Measurements from ENCODE around the gene C18orf54. TPM values are rescaled to one million over a fixed set of nuclear protein-coding genes. Genes with fewer than 3 reads are reported as not detected.

Gene C18orf54
- total RNA-seq, 4 donors from 2014 or later, result 0.29 to 3.3 (median 0.88) TPM

DNA sequence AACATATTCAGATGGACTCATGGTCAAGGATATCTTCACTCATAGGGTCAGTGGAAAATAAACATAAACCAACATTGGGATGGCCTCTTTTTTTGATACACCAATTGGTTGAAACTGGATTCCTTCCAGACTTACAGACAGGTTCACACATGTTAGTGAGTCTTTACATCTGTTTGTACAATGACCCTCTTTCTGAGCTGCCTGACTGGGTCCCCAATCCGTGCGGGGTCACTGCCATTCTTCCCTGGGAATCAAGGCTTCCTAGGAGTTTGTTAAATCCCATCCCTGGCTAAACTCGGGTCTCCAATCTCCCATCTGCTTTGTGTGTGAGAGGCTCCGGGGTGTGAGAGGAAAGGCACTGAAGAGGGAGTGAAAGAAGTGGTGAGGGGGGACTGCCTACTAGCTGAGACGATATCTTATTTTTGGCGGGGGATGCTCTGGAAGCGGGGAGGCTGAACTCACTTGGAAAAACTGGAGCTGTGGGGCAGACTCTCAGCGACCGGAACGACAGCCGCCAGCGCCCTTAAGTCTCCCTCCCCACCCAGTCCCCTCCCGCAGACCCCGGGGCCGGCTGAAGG, 535 bp upstream of the C18orf54 start:
- H3K4me3 ChIP-seq (ENCODE audit: low read depth, poor library complexity, severe bottlenecking), result peak overlapping the region; percentile 75
- no peak for DNase-seq (ENCODE audit: low spot score in 2 of 2)
- WGBS, 2 donors, result 2 to 5% methylated on average over 15 of the region's 15 CpGs
- intact Hi-C loops (cut with DNase I; ENCODE audit: low total_unique reads), result no loop called here
- no peak for TF ChIP-seq POLR2A (IDR thresholded peaks at IDR 0.05)
- TF ChIP-seq, protein P1, sequence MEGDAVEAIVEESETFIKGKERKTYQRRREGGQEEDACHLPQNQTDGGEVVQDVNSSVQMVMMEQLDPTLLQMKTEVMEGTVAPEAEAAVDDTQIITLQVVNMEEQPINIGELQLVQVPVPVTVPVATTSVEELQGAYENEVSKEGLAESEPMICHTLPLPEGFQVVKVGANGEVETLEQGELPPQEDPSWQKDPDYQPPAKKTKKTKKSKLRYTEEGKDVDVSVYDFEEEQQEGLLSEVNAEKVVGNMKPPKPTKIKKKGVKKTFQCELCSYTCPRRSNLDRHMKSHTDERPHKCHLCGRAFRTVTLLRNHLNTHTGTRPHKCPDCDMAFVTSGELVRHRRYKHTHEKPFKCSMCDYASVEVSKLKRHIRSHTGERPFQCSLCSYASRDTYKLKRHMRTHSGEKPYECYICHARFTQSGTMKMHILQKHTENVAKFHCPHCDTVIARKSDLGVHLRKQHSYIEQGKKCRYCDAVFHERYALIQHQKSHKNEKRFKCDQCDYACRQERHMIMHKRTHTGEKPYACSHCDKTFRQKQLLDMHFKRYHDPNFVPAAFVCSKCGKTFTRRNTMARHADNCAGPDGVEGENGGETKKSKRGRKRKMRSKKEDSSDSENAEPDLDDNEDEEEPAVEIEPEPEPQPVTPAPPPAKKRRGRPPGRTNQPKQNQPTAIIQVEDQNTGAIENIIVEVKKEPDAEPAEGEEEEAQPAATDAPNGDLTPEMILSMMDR (IDR thresholded peaks at IDR 0.05), result no peak

DNA sequence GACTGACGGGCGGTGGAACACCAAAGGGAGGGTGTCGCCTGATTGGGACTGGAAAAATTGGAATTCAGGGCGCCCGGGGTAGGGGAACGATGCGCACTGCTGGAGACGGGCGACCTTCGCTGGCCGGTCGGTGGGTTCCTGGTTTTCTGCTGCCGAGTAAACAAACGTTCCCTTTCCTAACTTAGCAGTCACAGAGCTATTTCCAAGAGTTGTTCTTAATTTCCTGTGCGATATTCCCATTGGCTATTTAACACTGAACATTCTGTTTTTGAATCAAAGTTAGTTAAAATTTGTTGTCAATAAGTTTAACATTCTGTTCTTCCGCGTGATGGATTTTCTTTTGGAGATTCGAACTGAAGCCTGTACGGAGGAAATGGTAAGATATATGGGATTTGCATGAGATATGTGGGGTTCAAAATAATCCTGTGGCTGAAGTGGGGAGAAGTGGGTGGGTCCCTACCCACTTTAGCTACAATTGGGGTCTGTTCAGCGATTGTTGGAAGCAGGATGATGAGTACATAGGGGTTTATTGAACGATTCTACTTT, 862 bp downstream of the C18orf54 start:
- DNase-seq (ENCODE audit: low spot score in 2 of 2), result peak in 1 of 2 donors; percentile 14
- TF ChIP-seq POLR2A (IDR thresholded peaks at IDR 0.05), result no peak
- TF ChIP-seq, protein P1 (IDR thresholded peaks at IDR 0.05), result no peak
- WGBS, 2 donors, result 2 to 3% methylated on average over 21 of the region's 21 CpGs
- intact Hi-C loops (cut with DNase I; ENCODE audit: low total_unique reads), result no loop called here
- H3K4me3 ChIP-seq (ENCODE audit: low read depth, poor library complexity, severe bottlenecking), result peak overlapping the region; percentile 75

DNA sequence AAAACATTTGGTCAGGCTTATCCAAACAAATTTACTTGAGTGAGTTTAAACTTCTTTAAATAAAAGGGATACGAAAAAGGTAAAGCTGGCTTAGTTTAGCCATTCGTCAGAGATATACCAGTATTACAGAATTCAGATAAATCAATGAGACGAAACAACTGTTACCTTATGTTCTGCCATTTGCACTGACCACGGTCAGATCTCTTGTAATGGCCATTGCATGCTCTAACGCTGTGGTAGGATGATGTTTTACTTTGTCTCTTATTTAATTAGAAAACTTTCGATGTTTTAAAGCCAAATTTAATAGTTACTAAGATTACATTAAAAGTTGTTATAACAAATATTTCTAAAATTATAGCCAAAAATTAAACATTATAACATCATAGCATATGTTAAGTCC, 1.5 kb downstream of the C18orf54 start:
- 73 to 77% methylated on average over 6 of the region's 6 CpGs for WGBS, 2 donors
- DNase-seq (ENCODE audit: low spot score in 2 of 2), result no peak
- intact Hi-C loops (cut with DNase I; ENCODE audit: low total_unique reads), result no loop called here
- H3K4me3 ChIP-seq (ENCODE audit: low read depth, poor library complexity, severe bottlenecking), result no peak overlapping the region
- no peak for TF ChIP-seq POLR2A (IDR thresholded peaks at IDR 0.05)
- TF ChIP-seq, protein P1 (IDR thresholded peaks at IDR 0.05), result no peak

DNA sequence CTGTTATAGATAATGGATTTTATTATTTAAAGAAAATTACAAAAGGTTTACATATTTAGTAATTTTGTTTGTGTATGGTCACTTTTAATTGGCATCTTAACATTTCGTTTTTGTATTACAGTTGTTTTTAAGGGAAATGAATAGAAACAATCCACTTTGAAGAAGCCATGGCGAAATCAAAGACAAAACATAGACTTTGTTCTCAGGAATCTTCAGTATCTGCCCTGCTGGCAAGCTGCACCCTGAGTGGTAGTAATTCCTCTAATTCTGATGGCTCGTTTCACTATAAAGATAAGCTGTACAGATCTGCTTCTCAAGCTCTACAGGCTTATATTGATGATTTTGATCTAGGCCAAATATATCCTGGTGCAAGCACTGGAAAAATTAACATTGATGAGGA, 2.7 kb downstream of the C18orf54 start:
- intact Hi-C loops (cut with DNase I; ENCODE audit: low total_unique reads), result no loop called here
- 92% methylated on average over 3 of the region's 3 CpGs for WGBS, 2 donors
- DNase-seq (ENCODE audit: low spot score in 2 of 2), result no peak

DNA sequence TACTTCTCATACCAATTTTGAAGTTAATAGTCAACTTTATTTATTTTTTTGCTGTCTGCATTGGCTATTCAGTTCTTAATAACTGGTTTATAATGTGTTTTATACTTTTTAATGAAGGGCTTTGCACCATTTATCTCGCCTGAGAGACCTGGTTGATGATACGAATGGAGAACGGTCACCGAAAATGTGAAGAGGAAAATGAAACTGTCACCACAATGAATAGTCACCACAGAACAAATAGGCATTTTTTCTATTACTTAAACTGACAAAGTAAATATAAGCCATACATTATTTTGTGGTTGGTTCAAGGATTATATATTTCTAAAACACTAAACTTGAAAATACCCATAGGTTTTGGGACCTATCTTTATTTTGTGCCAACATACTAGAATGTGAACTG, 20.4 kb downstream of the C18orf54 start:
- TF ChIP-seq POLR2A (IDR thresholded peaks at IDR 0.05), result no peak
- TF ChIP-seq, protein P1 (IDR thresholded peaks at IDR 0.05), result no peak
- WGBS, 2 donors, result 90 to 97% methylated on average over 4 of the region's 4 CpGs
- DNase-seq (ENCODE audit: low spot score in 2 of 2), result no peak
- intact Hi-C loops (cut with DNase I; ENCODE audit: low total_unique reads), result no loop called here
- H3K4me3 ChIP-seq (ENCODE audit: low read depth, poor library complexity, severe bottlenecking), result no peak overlapping the region

More for the DNA sequence above, 2.7 kb downstream of the C18orf54 start:
- no peak for TF ChIP-seq POLR2A (IDR thresholded peaks at IDR 0.05)
- TF ChIP-seq, protein P1 (IDR thresholded peaks at IDR 0.05), result no peak
- H3K4me3 ChIP-seq (ENCODE audit: low read depth, poor library complexity, severe bottlenecking), result no peak overlapping the region

DNA sequence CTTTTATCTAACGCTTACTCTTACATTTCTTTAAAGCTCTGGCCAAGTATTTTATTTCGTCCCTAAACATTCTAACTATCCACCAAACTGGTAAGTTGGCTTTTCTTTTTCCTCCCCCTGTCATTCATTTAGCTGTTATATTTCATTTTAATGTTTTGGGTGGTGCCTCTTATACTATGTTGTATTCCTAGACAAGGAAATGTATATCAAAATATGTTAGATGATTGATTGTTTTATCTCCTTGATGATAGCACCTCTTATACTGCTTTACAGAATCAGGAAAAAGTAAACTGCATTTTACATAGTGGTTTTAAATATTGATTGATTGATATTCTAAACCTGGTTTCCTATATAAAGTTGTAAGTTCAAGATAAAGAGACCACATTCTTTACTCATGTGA, 23.9 kb downstream of the C18orf54 start:
- TF ChIP-seq, protein P1 (IDR thresholded peaks at IDR 0.05), result no peak
- TF ChIP-seq POLR2A (IDR thresholded peaks at IDR 0.05), result no peak
- H3K4me3 ChIP-seq (ENCODE audit: low read depth, poor library complexity, severe bottlenecking), result no peak overlapping the region
- intact Hi-C loops (cut with DNase I; ENCODE audit: low total_unique reads), result no loop called here
- 66 to 88% methylated on average over 2 of the region's 2 CpGs for WGBS, 2 donors
- DNase-seq (ENCODE audit: low spot score in 2 of 2), result no peak
